HCT116 (cell line): ENCODE data around the gene HEATR5A. TPM values are rescaled to one million over a fixed set of nuclear protein-coding genes. Genes with fewer than 3 reads are reported as not detected.

ENCODE experiments used
- ATAC-seq: fragments of 200-7000 bp; cut with Tn5 transposase; 2 replicates; pipeline ENCODE4 v1.9.1; 2020; ENCODE audit warnings: mild to moderate bottlenecking, moderate library complexity
- BruUV-seq: library from RNA; stranded (reverse); fragments of 400-500 nt; replicated peaks from 2 replicates; lab custom pipeline; 2021; lab: Mats Ljungman, UMichigan
- CTCF ChIA-PET: fragments of 300-600 bp; sonication (Branson Sonifier 250); formaldehyde crosslinking; loops from one replicate; lab custom pipeline; 2021; ENCODE audit warnings: antibody characterized with exemption; lab: Charles Lee
- POLR2A ChIA-PET: fragments of 300-600, 350-600 bp; sonication (Branson Sonifier 250); formaldehyde crosslinking; loops from one replicate; lab custom pipeline; 2021; ENCODE audit warnings: antibody characterized with exemption; lab: Charles Lee
- RAD21 ChIA-PET, 2 experiments: fragments of 300-600 bp; sonication (Branson Sonifier 250); formaldehyde crosslinking; loops; one replicate each; lab custom pipeline; 2023; ENCODE audit warnings: low total read pairs in 2 of 2; ENCODE audit not compliant: uncharacterized antibody in 2 of 2, unreplicated experiment in 2 of 2, low non-redundant PET in 1 of 2; lab: Charles Lee
- DNase-seq: peaks from one replicate; pipeline ENCODE4 v3.0.0-alpha.2; 2010; ENCODE audit warnings: low read depth, low spot score
- H2AFZ ChIP-seq: fragments of 200-600 bp; shearing (Covaris generic), sonication (generic); 2 replicates; pipeline ENCODE4 v1.6.1; 2017; ENCODE audit warnings: low read depth, mixed run types, mixed read lengths, antibody characterized with exemption, low read length; ENCODE audit not compliant: poor library complexity, severe bottlenecking
- H3K27ac ChIP-seq: 2 replicates; pipeline ENCODE4 v1.5.1; 2012; ENCODE audit warnings: low read depth, low read length
- H3K27me3 ChIP-seq: fragments of 200-600 bp; sonication (generic); 2 replicates; pipeline ENCODE4 v1.6.1; 2016; ENCODE audit warnings: mixed run types, low read length, mixed read lengths; ENCODE audit not compliant: insufficient read depth
- H3K36me3 ChIP-seq, 2 experiments: fragments of 200-500 bp in 1 of 2; fragments of 200-600 bp in 1 of 2; sonication (Bioruptor generic) in 1 of 2; sonication (generic) in 1 of 2; 2 replicates each; pipeline versions ENCODE4 v1.5.1 to v1.6.1; 2014 to 2016; ENCODE audit warnings: low read length in 2 of 2, inconsistent platforms in 1 of 2, mixed read lengths in 1 of 2, mixed run types in 1 of 2; ENCODE audit not compliant: insufficient read depth in 2 of 2, control insufficient read depth in 1 of 2
- H3K4me1 ChIP-seq, 2 experiments: fragments of 200-600 bp in 1 of 2; sonication (generic) in 1 of 2; 2 replicates each; pipeline versions ENCODE4 v1.5.1 to v1.6.1; 2012 to 2017; ENCODE audit warnings: low read length in 2 of 2, inconsistent platforms in 1 of 2, mild to moderate bottlenecking in 1 of 2, mixed read lengths in 1 of 2, mixed run types in 1 of 2, moderate library complexity in 1 of 2; ENCODE audit not compliant: insufficient read depth in 2 of 2, control insufficient read depth in 1 of 2
- H3K4me2 ChIP-seq: fragments of 200-600 bp; sonication (generic); 2 replicates; pipeline ENCODE4 v1.6.1; 2017; ENCODE audit warnings: mixed run types, low read length, mixed read lengths
- H3K4me3 ChIP-seq, 2 experiments: fragments of 200-600 bp in 1 of 2; sonication (generic) in 1 of 2; replicated peaks in 1 of 2; 2 replicates each; pipeline ENCODE4 v1.5.1; 2011 to 2016; ENCODE audit warnings: low read length in 2 of 2, control low read depth in 1 of 2, low read depth in 1 of 2, mild to moderate bottlenecking in 1 of 2, mixed read lengths in 1 of 2, mixed run types in 1 of 2
- H3K79me2 ChIP-seq: fragments of 200-600 bp; sonication (generic); 2 replicates; pipeline ENCODE4 v1.6.1; 2017; ENCODE audit warnings: mild to moderate bottlenecking, mixed run types, low read length, moderate library complexity, mixed read lengths; ENCODE audit not compliant: insufficient read depth
- H3K9ac ChIP-seq: fragments of 200-600 bp; sonication (generic); 2 replicates; pipeline ENCODE4 v1.6.1; 2016; ENCODE audit warnings: low read length, mixed read lengths
- H3K9me2 ChIP-seq: fragments of 200-600 bp; sonication (generic), shearing (Covaris generic); 2 replicates; pipeline ENCODE4 v1.6.1; 2017; ENCODE audit warnings: mixed run types, mild to moderate bottlenecking, moderate library complexity; ENCODE audit not compliant: insufficient read depth
- H3K9me3 ChIP-seq, 2 experiments: fragments of 200-500 bp in 1 of 2; fragments of 200-600 bp in 1 of 2; sonication (Bioruptor generic) in 1 of 2; sonication (generic) in 1 of 2; 2 replicates each; pipeline ENCODE4 v1.6.1; 2014 to 2017; ENCODE audit warnings: low read length in 2 of 2, mixed read lengths in 2 of 2, inconsistent platforms in 1 of 2, low read depth in 1 of 2, mild to moderate bottlenecking in 1 of 2, mixed run types in 1 of 2, moderate library complexity in 1 of 2; ENCODE audit not compliant: control insufficient read depth in 1 of 2, insufficient read depth in 1 of 2
- H4K20me1 ChIP-seq: fragments of 200-600 bp; sonication (generic), shearing (Covaris generic); 2 replicates; pipeline ENCODE4 v1.6.1; 2017; ENCODE audit warnings: mixed run types, mild to moderate bottlenecking, moderate library complexity; ENCODE audit not compliant: insufficient read depth
- CBX3 ChIP-seq: IDR thresholded peaks from 2 replicates; pipeline ENCODE4 v1.6.1; 2012; ENCODE audit warnings: low read depth
- CEBPB ChIP-seq: IDR thresholded peaks from 2 replicates; pipeline ENCODE4 v1.6.1; 2012; ENCODE audit warnings: low read depth
- ELF1 ChIP-seq: IDR thresholded peaks from 2 replicates; pipeline ENCODE4 v1.6.1; 2012; ENCODE audit warnings: low read depth, borderline replicate concordance
- JUND ChIP-seq: IDR thresholded peaks from 2 replicates; pipeline ENCODE4 v1.6.1; 2012
- MAX ChIP-seq: IDR thresholded peaks from 2 replicates; pipeline ENCODE4 v1.6.1; 2012
- RAD21 ChIP-seq: IDR thresholded peaks from 2 replicates; pipeline ENCODE4 v1.6.1; 2012; ENCODE audit warnings: low read depth, mild to moderate bottlenecking
- ZBTB33 ChIP-seq: IDR thresholded peaks from 2 replicates; pipeline ENCODE4 v1.6.1; 2011; ENCODE audit warnings: mild to moderate bottlenecking, low read length, moderate library complexity; ENCODE audit not compliant: insufficient replicate concordance; ENCODE audit errors: extremely low read depth
- ZNF274 ChIP-seq: fragments of 200-500 bp; sonication (Bioruptor generic); IDR thresholded peaks from 2 replicates; pipeline ENCODE4 v1.6.1; 2014; ENCODE audit warnings: mild to moderate bottlenecking, low read depth, low read length, inconsistent platforms
- intact Hi-C: fragments of 100-400 bp; cut with micrococcal nuclease; formaldehyde crosslinking; loops from 2 replicates; pipeline ENCODE4 v1.10.0; 2022
- total RNA-seq: library from RNA; stranded (reverse); gene quantifications from one replicate; pipeline ENCODE4 v1.2.1, GENCODE V29; 2021; ENCODE audit not compliant: unreplicated experiment

HEATR5A gene
- total RNA-seq, 1 experiment from 2014 or later = 20.9 TPM

GRCh38 chr14:31341280-31341679 lies 79.1 kb downstream of the HEATR5A start (continued):
- TF ChIP-seq ZBTB33 (no peak), MAX (no peak)
- TF ChIP-seq, all 23 proteins: peak for 0

GRCh38 chr14:31340297-31341063 lies 79.9 kb downstream of the HEATR5A start:
- no TSS peak for BruUV-seq
- RAD21 ChIA-PET = no interaction called here
- H3K4me1 ChIP-seq = no peaks in the 10 kb centered on the region
- H3K9ac ChIP-seq = no peak overlapping the region
- intact Hi-C loops = no loop called here
- ATAC-seq (no peak), DNase-seq (no peak)
- H3K27me3 ChIP-seq = no peaks in the 10 kb centered on the region
- H3K27ac ChIP-seq = no peak overlapping the region
- CTCF ChIA-PET = no interaction called here
- H3K36me3 ChIP-seq = no peaks in the 10 kb centered on the region
- H2AFZ ChIP-seq = no peak overlapping the region
- H3K79me2 ChIP-seq = no peaks in the 10 kb centered on the region
- H4K20me1 ChIP-seq = no peaks in the 10 kb centered on the region
- POLR2A ChIA-PET = no interaction called here
- TF ChIP-seq ZNF274 (no peak), RAD21 (no peak), CBX3 (no peak), ZBTB33 (no peak), CEBPB (no peak), ELF1 (no peak), JUND (no peak)
- H3K4me3 ChIP-seq = no peak overlapping the region
- H3K4me2 ChIP-seq = no peak overlapping the region
- H3K9me3 ChIP-seq = no peaks in the 10 kb centered on the region
- no peaks in the 10 kb centered on the region for H3K9me2 ChIP-seq
